Spleen (tissue), 11 donors: ENCODE data around the gene TPK1. TPM values are rescaled to one million over a fixed set of nuclear protein-coding genes. Genes with fewer than 3 reads are reported as not detected.

Experiments used
- DNase-seq: peaks from one replicate; pipeline ENCODE4 v3.0.0-alpha.2; 2020
- H3K27ac ChIP-seq, 8 donors: fragments of 200-600 bp; sonication (generic) in 7 of 8; 1 replicate in 4 of 8; 2 replicates in 4 of 8; pipeline versions ENCODE4 v1.5.0 to v1.8.0; 2016 to 2021; ENCODE audit warnings: inconsistent platforms in 4 of 8, mild to moderate bottlenecking in 4 of 8, moderate library complexity in 1 of 8
- H3K27me3 ChIP-seq, 7 donors: fragments of 200-600 bp; sonication (generic) in 6 of 7; replicated peaks in 1 of 7; 1 replicate in 4 of 7; 2 replicates in 3 of 7; pipeline versions ENCODE4 v1.5.0 to v1.8.0; 2016 to 2021; ENCODE audit warnings: inconsistent platforms in 3 of 7, mild to moderate bottlenecking in 1 of 7
- H3K36me3 ChIP-seq, 6 donors: fragments of 200-600 bp; sonication (generic) in 5 of 6; 1 replicate in 4 of 6; 2 replicates in 2 of 6; pipeline versions ENCODE4 v1.5.0 to v1.8.0; 2016 to 2021; ENCODE audit warnings: inconsistent platforms in 2 of 6
- H3K4me1 ChIP-seq, 6 donors: fragments of 200-600 bp; sonication (generic) in 5 of 6; 1 replicate in 3 of 6; 2 replicates in 3 of 6; pipeline versions ENCODE4 v1.5.0 to v1.8.0; 2016 to 2021; ENCODE audit warnings: inconsistent platforms in 3 of 6
- H3K4me3 ChIP-seq, 8 donors: fragments of 200-600 bp; sonication (generic) in 7 of 8; 1 replicate in 4 of 8; 2 replicates in 4 of 8; pipeline versions ENCODE4 v1.5.0 to v1.8.0; 2016 to 2021; ENCODE audit warnings: inconsistent platforms in 4 of 8, mild to moderate bottlenecking in 4 of 8, moderate library complexity in 2 of 8
- H3K9me3 ChIP-seq, 8 donors: fragments of 200-600 bp; sonication (generic) in 7 of 8; 1 replicate in 4 of 8; 2 replicates in 4 of 8; pipeline versions ENCODE4 v1.5.0 to v1.8.0; 2016 to 2021; ENCODE audit warnings: inconsistent platforms in 4 of 8
- CTCF ChIP-seq, 11 experiments: fragments of 200-600 bp in 7 of 11; fragments of 450-650 bp in 4 of 11; sonication (generic) in 4 of 11; IDR thresholded peaks in 8 of 11; conservative IDR thresholded peaks in 3 of 11; 1 replicate in 7 of 11; 2 replicates in 4 of 11; pipeline versions ENCODE4 v1.4.0 to v1.8.0; 2016 to 2021; ENCODE audit warnings: antibody characterized with exemption in 11 of 11, inconsistent platforms in 4 of 11, mild to moderate bottlenecking in 1 of 11
- POLR2A ChIP-seq, 3 donors: fragments of 450-650 bp; IDR thresholded peaks; one replicate each; pipeline ENCODE4 v1.5.1; 2017; ENCODE audit warnings: antibody characterized with exemption in 3 of 3, mild to moderate bottlenecking in 1 of 3
- POLR2AphosphoS5 ChIP-seq, 3 donors: sonication (generic); formaldehyde crosslinking; IDR thresholded peaks; one replicate each; pipeline ENCODE4 v1.5.1; 2017; ENCODE audit warnings: antibody characterized with exemption in 3 of 3
- WGBS, 5 donors: extraction: QIAGEN DNeasy Blood & Tissue Kit in 3 of 5; methylation state at CpG; one replicate each; pipeline versions ENCODE4 v1.1.5 to v1.1.7; 2013 to 2018; 5-methylcytosine and 5-hydroxymethylcytosine counted together
- intact Hi-C: fragments of 100-400 bp; cut with DNase I; formaldehyde crosslinking; loops from one replicate; pipeline ENCODE4 v1.15.0; 2023; ENCODE audit warnings: low total_unique reads
- polyA plus RNA-seq, 3 donors: library from polyadenylated mRNA; stranded (reverse); fragments of 200-250 nt; gene quantifications; one replicate each; pipeline ENCODE4 v1.2.1, GENCODE V29; 2013
- total RNA-seq, 7 donors: library from RNA; depleted of rRNA in 3 of 7; stranded (reverse); fragments of >200 nt in 3 of 7; fragmentation: NEBNext Ultra II Directional in 4 of 7; extraction: Animal tissue kit (Norgen Biotek cat#: 25700) in 4 of 7; gene quantifications; one replicate each; pipeline versions ENCODE4 v1.1.0 to v1.2.1, GENCODE V29; 2016 to 2021
- donor health status: healthy with polysubstance abuse.
- donor health status: DM: no; HTN: no; CAD: no; lungs with moderate emphysema.
- donor health status: DM: no; HTN: no; CAD: no.
- donor health status: Bipolar disorder and iron deficiency.
- donor health status: healthy.
- donor health status: DM: no; HTN: no; CAD: no.
- donor health status: DM: yes; HTN: yes; CAD: no.

TPK1 gene
- total and polyA plus RNA-seq, 10 donors, result 8.9 to 30.2 (median 17.8) TPM

GRCh38 chr7:144786079-144786478 lies 49.8 kb downstream of the TPK1 start:
- no peak overlapping the region for H3K27ac ChIP-seq
- no peaks in the 10 kb centered on the region for H3K9me3 ChIP-seq
- H3K36me3 ChIP-seq, result no peaks in the 10 kb centered on the region
- peaks cover 0 to 4% (median 0%) of the 10 kb centered on the region in 6 donors for H3K4me1 ChIP-seq
- no peak overlapping the region for H3K4me3 ChIP-seq
- intact Hi-C loops, result no loop called here
- DNase-seq, result no peak
- no peak for TF ChIP-seq POLR2A (IDR thresholded peaks at IDR 0.05)
- TF ChIP-seq POLR2AphosphoS5 (IDR thresholded peaks at IDR 0.05), result no peak
- TF ChIP-seq CTCF (IDR thresholded peaks at IDR 0.05 in 8 of 11, conservative IDR thresholded peaks at IDR 0.05 in 3 of 11), result no peak
- no peaks in the 10 kb centered on the region for H3K27me3 ChIP-seq
- 57 to 81% (median 75%) methylated on average over 1 of the region's 1 CpG for WGBS, 5 donors

DNA sequence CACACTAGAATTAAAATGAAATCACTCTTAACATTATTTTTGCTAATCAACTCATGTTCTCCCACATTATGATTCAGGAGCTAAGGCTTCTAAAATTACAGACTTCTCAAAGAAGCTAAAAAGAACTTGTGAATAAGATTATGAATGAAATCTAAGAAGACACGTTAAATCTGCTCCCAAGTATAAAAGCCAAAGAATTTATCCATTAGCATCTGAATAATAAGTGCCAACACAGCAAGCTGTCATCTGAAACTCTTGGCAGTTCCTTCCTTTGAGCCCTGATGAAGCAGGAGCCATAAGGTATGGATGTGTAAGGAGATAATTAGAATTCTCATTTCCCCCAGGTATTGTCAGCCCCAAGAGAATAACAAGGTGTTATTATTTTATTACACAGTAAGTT lies 50.3 kb downstream of the TPK1 start:
- 89 to 100% (median 98%) methylated on average over 1 of the region's 1 CpG for WGBS, 5 donors
- no peak overlapping the region for H3K27ac ChIP-seq
- intact Hi-C loops, result no loop called here
- no peaks in the 10 kb centered on the region for H3K36me3 ChIP-seq
- no peak overlapping the region for H3K4me3 ChIP-seq
- DNase-seq, result no peak
- no peaks in the 10 kb centered on the region for H3K9me3 ChIP-seq
- H3K4me1 ChIP-seq, result peaks cover 0 to 4% (median 0%) of the 10 kb centered on the region in 6 donors
- no peaks in the 10 kb centered on the region for H3K27me3 ChIP-seq
- TF ChIP-seq POLR2A (IDR thresholded peaks at IDR 0.05) (no peak), POLR2AphosphoS5 (IDR thresholded peaks at IDR 0.05) (no peak), CTCF (IDR thresholded peaks at IDR 0.05 in 8 of 11, conservative IDR thresholded peaks at IDR 0.05 in 3 of 11) (no peak)

- peaks cover 0 to 4% (median 0%) of the 10 kb centered on the region in 6 donors for H3K4me1 ChIP-seq
- no peak overlapping the region for H3K27ac ChIP-seq
- H3K27me3 ChIP-seq, result no peaks in the 10 kb centered on the region
- WGBS, 5 donors, result 82 to 95% (median 90%) methylated on average over 3 of the region's 3 CpGs
- intact Hi-C loops, result no loop called here
- DNase-seq, result no peak
- no peak overlapping the region for H3K4me3 ChIP-seq
- H3K9me3 ChIP-seq, result no peaks in the 10 kb centered on the region
- H3K36me3 ChIP-seq, result no peaks in the 10 kb centered on the region
- TF ChIP-seq CTCF (IDR thresholded peaks at IDR 0.05 in 8 of 11, conservative IDR thresholded peaks at IDR 0.05 in 3 of 11), result no peak
- no peak for TF ChIP-seq POLR2A (IDR thresholded peaks at IDR 0.05)
- no peak for TF ChIP-seq POLR2AphosphoS5 (IDR thresholded peaks at IDR 0.05)
Observed at GRCh38 chr7:144784943-144785342, 50.9 kb downstream of the TPK1 start.

DNA sequence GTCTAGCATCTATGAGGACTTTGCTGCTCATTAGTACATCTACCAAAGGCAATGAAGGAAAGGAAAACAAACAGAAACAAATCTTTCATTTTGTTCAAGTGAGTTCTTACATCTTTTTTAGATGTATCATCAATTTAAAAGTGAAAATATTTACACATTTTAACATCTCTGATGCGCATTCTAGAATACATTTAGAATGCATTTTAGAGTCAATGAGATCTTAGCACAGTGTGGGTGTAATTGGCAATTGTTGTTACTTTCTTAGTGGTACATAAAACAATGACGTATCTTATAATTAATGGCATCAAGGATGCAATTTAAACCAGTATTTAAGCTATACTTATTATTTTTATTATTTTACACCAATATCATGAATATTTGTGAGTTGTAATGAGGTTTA lies 51.4 kb downstream of the TPK1 start:
- Histone ChIP-seq H3K27ac (no peak overlapping the region), H3K4me3 (no peak overlapping the region), H3K36me3 (no peaks in the 10 kb centered on the region), H3K27me3 (no peaks in the 10 kb centered on the region), H3K4me1 (peaks cover 0 to 4% (median 0%) of the 10 kb centered on the region in 6 donors), H3K9me3 (no peaks in the 10 kb centered on the region)
- WGBS, 5 donors, result 92 to 98% (median 95%) methylated on average over 2 of the region's 2 CpGs
- TF ChIP-seq CTCF (IDR thresholded peaks at IDR 0.05 in 8 of 11, conservative IDR thresholded peaks at IDR 0.05 in 3 of 11) (no peak), POLR2A (IDR thresholded peaks at IDR 0.05) (no peak)
- intact Hi-C loops, result no loop called here
- DNase-seq, result no peak
